ENCODE results near the gene CDKN2AIPNL. TPM values are rescaled to one million over a fixed set of nuclear protein-coding genes. Genes with fewer than 3 reads are reported as not detected.
"Not testable (repeated sequence)": the region's sequence is repeated elsewhere in the genome, so short reads cannot be mapped to it uniquely, and the experiment has no call there.

Gene CDKN2AIPNL
- total RNA-seq, 1 donor from 2014 or later, result 24.5 TPM

DNA sequence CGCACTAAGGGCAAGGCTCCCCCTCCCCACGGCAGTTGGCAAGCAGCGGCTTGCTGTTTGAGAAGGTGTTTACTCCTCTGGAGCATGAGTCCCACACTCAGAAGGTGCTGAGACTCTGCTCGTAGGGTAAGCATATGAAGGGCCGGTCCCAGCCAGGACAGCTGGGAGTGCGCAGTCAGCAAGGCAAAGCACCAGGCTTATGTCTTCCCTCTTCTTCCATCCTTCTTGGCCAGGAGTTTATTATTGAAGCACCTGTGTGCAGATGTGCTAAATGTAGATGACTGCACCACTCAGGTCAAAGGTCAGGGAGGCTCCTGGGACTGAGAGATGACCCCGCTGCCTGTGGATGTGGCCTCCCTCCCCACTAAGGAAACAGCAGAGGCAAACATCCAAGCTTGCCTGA lies 27.0 kb upstream of the CDKN2AIPNL start:
- no peak for DNase-seq (ENCODE audit: extremely low read depth, low read depth, low spot score)

DNA sequence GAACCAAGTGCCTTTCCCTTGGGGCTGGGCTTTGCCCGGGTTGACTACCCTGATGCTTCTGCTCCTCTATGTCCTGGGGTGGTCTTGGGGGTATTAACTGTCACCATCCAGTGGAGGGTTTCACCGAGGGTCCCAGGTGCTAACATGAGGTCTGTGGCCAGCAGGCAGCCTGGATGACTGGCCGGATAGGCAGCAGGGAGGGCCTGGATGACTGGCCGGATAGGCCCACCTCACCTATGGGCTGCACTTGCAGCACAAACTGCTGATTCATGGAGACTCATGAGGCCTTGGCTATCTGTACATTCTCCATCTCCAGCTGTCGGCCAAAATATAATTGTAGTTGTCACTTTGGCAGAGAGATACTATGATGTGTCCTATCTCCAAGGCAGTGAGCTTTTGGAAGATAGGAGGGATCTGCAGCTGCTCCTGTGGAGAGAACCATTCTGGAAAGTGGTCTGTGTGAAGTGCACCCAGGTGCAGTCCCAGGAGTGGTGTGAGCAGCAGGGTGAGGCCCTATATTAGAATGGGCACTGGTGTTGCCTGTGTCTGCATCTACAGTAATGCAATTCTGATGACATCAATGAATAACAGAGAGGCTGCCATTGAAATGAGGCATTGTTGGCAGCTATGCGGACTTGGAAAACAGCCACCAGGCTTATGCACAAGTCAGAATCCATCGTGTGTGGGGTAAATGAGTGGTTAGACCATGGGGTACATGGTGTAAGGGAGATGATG lies 26.3 kb upstream of the CDKN2AIPNL start:
- DNase-seq (ENCODE audit: extremely low read depth, low read depth, low spot score), result no peak

DNA sequence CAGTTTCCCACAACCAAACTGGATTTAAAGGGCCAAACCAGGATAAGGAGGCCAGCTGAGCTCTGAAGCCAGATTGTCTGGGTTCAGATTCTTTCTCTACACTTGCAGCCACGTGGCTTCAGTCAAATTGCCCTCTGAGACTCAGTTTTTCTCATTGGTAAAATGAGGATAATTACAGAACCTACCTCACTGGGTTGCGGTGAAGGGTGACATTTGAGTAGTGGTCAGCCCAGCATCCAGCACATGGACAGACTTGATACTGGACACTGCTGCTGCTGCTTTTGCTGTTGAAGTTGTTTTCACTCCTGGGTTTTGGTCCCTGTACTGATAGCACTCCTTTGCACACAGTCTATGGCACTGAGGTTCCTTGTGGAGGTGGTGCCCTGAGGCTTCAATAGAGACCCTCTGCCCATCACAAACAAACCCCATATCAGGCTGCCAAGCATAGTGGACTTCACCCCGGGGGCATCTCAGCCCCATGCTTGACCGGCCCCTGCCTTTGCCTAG lies 25.7 kb upstream of the CDKN2AIPNL start:
- no peak for DNase-seq (ENCODE audit: extremely low read depth, low read depth, low spot score)

GRCh38 chr5:134436523-134437339 lies 25.1 kb upstream of the CDKN2AIPNL start:
- no peak for DNase-seq (ENCODE audit: extremely low read depth, low read depth, low spot score)

DNA sequence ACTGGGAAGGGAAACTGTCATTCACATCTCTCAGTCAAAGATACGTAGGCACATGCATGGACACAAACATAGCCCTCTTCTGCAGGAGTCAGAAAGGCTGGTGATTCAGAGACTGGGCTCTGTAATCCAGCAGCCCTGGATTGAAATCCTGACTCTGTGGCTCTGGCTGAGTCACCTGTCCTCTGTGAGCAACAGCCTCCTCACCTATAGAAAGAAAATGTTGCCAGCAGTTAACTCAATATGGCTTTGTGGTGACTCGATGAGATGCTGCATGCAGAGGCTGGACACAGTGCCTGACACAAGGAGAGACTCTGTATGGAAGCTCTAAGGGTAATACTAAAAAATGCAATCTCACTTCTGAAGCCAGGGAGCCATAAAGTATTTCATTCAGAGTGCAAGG lies 23.9 kb upstream of the CDKN2AIPNL start:
- no peak for DNase-seq (ENCODE audit: extremely low read depth, low read depth, low spot score)

GRCh38 chr5:134432677-134433359 lies 21.1 kb upstream of the CDKN2AIPNL start:
- no peak for DNase-seq (ENCODE audit: extremely low read depth, low read depth, low spot score)

DNA sequence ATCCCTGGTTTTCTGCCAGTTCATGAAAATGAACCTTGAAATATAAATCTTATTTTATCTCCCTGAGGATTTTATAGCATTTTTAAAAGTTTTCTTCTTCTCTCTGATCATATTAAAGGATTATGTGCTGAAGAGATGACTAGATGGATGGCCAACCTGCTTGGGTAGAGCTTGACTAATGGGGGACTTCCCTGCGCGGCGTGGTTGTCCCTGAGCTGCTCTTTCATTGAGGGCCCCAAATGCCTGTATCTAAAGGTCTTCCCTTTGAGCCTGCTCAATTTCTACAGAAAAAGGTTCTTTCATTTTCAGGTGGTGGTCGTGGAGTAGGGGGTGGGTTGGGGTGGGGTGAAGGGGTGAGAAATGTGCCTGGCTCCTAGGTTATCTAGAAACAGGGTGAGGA lies 20.5 kb upstream of the CDKN2AIPNL start:
- no peak for DNase-seq (ENCODE audit: extremely low read depth, low read depth, low spot score)

DNA sequence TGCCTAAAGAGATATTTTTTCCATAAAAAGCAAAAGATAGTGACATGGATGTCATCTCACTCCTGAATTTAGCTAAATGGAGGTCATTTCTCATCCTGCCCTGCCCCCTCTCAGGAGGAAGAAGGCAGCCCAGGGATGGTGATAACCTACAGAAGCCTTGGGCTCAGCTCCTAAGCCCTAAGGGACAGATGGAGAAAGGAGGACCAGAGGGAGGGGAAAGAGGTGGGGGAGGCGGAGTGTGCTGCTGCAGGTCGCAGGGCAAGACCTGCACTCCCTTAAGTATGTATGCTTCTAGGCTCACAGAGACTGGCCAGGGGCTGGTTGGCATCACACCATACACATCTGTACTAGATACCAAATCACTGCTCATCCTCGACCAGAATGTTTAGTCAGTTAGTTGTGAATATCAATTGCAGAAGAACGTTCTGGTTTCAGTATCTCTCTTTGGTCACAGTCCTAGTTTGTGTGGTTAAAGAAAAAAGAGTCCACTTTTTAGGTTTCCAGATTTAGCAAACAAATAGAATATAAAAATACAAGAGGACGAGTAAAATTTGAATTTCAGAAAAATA lies 18.4 kb upstream of the CDKN2AIPNL start:
- DNase-seq (ENCODE audit: extremely low read depth, low read depth, low spot score), result no peak

GRCh38 chr5:134427540-134428041 lies 15.9 kb upstream of the CDKN2AIPNL start:
- DNase-seq (ENCODE audit: extremely low read depth, low read depth, low spot score), result no peak

DNA sequence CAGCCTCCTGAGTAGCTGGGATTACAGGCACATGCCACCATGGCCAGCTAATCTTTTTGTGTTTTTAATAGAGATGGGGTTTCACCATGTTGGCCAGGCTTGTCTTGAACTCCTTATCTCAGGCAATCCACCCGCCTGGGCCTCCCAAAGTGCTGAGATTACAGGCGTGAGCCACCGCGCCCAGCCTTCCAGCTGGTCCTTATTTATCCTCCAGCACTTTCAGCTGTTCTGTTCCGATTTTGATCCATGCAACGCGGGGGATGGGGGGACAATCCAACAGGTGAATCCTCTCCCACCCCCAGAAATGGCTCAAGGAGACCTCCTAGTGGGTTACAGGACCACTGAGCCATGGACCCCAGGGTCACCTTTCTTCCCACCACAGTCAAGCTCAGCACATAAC lies 14.7 kb upstream of the CDKN2AIPNL start:
- no peak for DNase-seq (ENCODE audit: extremely low read depth, low read depth, low spot score)

GRCh38 chr5:134423376-134423775 lies 11.7 kb upstream of the CDKN2AIPNL start:
- DNase-seq (ENCODE audit: extremely low read depth, low read depth, low spot score), result no peak

DNA sequence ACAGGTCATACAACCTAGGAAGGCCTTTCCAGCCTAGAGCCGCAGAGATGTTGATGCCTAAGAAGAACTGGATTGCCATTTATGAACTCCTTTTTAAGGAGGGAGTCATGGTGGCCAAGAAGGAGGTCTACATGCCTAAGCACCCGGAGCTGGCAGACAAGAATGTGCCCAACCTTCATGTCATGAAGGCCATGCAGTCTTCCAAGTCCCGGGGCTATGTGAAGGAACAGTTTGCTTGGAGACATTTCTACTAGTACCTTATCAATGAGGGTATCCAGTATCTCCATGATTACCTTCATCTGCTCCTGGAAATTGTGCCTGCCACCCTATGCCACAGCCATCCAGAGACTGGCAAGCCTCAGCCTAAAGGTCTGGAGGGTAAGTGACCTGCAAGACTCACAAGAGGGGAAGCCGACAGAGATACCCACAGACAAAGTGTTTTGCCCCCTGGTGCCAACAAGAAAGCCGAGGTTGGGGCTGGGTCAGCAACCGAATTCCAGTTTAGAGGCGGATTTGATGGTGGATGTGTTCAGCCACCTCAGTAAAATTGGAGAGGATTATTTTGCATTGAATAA lies 11.2 kb upstream of the CDKN2AIPNL start:
- DNase-seq (ENCODE audit: extremely low read depth, low read depth, low spot score), result no peak

- DNase-seq (ENCODE audit: extremely low read depth, low read depth, low spot score), result not testable (repeated sequence)
Observed at GRCh38 chr5:134421038-134421437, 9.4 kb upstream of the CDKN2AIPNL start.

DNA sequence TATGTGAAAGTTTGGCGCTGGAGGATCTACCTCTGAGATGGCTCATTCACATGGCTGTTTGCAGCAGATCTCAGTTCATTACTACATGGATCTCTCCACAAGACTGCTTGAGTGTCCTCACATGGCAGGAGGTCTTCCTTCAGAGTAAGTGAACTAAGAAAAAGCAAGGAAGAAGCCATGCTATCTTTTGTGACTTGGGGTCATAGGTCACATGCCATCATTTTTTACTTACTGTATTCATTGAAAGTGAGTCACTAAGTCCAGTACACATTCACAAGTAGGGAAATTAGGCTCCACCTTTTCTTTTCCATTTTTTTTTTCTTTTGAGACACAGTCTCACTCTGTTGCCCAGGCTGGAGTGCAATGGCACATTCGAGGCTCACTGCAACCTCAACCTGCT lies 8.7 kb upstream of the CDKN2AIPNL start:
- DNase-seq (ENCODE audit: extremely low read depth, low read depth, low spot score), result no peak

GRCh38 chr5:134418958-134419357 lies 7.3 kb upstream of the CDKN2AIPNL start:
- no peak for DNase-seq (ENCODE audit: extremely low read depth, low read depth, low spot score)

- no peak for DNase-seq (ENCODE audit: extremely low read depth, low read depth, low spot score)
Observed at GRCh38 chr5:134417707-134418106, 6.0 kb upstream of the CDKN2AIPNL start.

- DNase-seq (ENCODE audit: extremely low read depth, low read depth, low spot score), result no peak
Observed at GRCh38 chr5:134413046-134413445, 1.4 kb upstream of the CDKN2AIPNL start.

GRCh38 chr5:134411228-134411545 lies 494 bp downstream of the CDKN2AIPNL start:
- DNase-seq (ENCODE audit: extremely low read depth, low read depth, low spot score), result no peak

GRCh38 chr5:134410822-134411221 lies 859 bp downstream of the CDKN2AIPNL start:
- no peak for DNase-seq (ENCODE audit: extremely low read depth, low read depth, low spot score)

GRCh38 chr5:134409321-134409720 lies 2.4 kb downstream of the CDKN2AIPNL start:
- no peak for DNase-seq (ENCODE audit: extremely low read depth, low read depth, low spot score)

DNA sequence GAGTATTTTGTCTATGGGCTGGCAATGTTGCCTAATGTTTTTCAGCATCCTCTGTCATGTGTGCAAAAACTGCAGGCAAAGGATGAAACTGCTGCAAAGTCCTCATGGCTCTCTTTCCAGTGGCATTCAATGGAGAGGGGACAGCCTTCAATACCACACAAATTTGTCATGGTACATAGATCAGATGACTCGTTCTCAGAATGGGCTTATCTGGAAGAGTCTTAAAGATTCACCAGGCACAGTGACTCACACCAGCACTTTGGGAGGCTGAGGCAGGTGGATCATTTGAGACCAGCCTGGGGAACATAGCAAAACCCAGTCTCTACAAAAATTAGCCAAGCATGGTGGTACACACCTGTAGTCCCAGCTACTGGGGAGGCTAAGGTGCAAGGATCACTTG lies 5.3 kb downstream of the CDKN2AIPNL start:
- DNase-seq (ENCODE audit: extremely low read depth, low read depth, low spot score), result no peak

All from glomerular endothelial cell (primary cell).